GM18868 (cell line): ENCODE results near the gene METRN.
"Not testable (repeated sequence)": the region's sequence is repeated elsewhere in the genome, so short reads cannot be mapped to it uniquely, and the experiment has no call there.

Experiments
- ATAC-seq: cut with Tn5 transposase; IDR thresholded peaks from one replicate; pipeline ENCODE4 v1.9.1; 2021; ENCODE audit warnings: mild to moderate bottlenecking, moderate library complexity; ENCODE audit not compliant: unreplicated experiment

METRN gene

DNA sequence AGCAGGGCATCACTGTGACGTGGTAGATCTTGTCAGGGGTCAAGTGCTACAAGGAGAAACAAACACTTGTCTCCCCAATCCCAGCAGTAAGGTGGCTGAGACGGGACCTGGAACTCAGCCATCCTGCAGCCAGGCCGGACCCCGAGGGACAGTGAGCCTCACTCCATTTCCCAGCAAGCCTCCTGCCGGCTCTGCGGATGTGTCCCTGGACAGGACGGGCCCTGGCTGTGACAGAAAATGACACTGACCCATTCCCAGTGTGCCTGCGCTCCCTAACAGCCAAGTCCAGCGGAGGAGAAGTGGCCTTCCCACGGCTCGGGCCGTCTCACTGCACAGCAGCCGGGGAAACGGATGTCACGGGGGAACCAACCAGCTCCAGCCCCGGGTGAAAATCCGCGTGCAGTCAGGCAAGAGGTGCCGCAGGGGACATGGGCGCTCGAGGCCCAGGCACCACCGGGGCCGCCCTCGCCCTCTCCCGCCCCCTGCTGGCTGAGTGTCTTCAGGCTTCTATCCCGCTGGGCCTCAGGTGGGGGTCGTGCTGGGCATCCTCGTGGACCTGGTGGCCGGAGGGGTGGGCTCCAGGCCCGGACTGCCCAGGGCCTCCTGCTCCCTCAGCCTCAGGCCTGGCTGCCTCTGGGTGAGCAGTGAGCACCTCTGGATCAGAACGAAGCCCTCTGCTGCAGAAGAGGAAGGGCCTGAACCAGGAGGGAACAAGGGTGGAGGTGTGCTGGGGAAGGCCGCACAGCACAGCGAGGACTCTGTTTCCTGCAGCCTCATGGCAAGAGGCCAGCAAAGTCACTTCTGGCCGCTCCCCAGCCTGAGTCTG lies 18.7 kb downstream of the METRN start:
- no peak for ATAC-seq

- no peak for ATAC-seq
Measured at GRCh38 chr16:734208-734980, 19.5 kb downstream of the METRN start.

DNA sequence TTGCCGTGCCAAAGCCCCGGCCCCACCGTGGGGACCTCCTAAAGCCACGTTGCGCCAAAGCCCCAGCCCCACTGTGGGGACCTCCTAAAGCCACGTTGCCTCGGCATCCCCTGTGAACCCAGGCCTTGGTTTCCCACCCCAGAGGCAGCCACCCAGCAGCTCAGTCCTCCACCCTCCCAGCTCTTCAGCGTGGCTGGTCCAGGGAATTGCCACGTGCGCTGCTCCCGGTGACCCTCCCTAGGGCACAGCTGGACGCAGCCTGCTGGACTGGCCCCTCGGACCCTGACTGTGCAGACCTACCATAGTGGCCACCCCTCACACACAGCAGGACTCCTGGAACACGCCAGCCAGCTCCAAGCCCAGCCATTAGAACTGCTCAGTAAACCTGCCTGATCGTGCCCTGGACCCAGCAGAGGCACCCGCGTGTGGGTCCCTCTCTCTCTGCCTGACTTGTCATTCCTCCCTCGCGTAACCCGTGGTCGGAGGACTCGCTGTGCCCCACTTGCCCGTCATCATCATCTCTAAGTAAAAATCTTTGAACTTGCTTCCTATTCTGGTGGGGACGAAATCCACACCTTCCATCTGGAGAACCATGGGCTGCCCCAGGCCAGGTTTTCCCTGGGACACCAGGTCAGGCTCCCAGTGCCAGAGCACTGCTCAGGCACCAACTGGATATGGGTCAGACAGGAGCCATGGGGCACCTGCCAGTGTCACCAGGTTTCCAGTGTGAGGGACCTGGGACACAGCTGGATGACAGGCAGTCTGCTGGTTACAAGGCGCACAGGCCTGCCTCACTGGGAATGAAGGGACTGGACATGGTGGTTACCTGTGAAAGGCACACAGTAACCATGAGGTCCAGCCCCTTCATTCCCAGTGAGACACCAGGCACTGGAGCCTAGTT lies 20.3 kb downstream of the METRN start:
- no peak for ATAC-seq

- ATAC-seq = no peak
Measured at GRCh38 chr16:735982-736453, 21.1 kb downstream of the METRN start.

GRCh38 chr16:736936-737481 lies 22.1 kb downstream of the METRN start:
- no peak for ATAC-seq

GRCh38 chr16:739560-740458 lies 24.9 kb downstream of the METRN start:
- no peak for ATAC-seq

DNA sequence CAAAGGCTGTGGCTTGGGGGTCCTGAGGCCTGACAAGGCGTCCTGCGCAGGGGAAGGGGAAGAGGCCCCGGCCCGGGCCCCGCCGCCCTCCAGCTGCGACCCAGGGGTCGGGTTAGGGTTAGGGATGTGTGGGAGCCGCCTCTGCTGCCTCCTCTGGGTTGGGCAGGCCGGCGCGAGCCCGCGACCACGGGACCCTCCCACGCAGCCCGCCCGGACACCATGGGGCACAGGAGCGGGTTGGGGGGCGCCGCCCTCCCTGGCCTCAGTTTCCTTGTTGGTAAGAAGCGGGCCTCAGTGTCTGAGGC lies 25.5 kb downstream of the METRN start:
- ATAC-seq = peak; percentile 8

DNA sequence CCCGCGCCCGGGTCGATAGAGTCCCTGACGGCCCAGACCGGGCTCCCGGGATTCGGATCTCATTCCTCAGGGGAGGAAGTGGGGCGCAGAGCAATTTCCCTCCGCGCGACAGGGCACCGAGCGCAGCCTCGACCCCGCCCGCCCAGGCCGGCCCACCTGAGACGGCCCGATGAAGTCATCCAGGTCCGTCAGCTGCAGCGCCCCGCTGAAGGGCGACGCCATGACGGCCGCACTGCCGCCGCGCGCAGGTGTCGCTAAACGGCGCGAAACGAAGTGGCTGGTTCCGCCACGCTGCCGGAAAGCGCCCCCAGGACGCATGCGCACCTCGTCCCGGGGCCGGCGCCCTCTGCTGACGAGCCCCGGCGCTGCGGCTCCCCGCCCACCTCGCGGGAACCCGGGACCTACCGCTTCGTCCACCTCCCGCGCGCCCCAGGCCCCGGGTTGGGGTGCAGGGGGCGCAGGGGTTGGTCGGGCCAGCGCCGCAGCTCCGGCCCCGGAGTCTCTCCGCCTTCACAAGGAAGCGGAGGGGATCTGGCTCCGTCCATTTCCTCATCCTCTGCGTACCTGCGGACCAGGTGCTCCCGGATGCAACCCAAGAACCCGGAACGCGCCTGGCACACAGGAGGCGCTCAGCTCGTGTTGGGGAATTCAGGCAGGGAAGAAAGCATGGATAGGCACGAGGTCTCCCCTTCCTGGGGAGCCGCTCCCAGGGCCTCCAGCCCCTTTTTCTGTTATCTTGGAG lies 26.0 kb downstream of the METRN start, which contains the start of gene CIAO3:
Gene CIAO3 (minus strand): TSS at position 234 of the 742 bp plus-strand sequence. CDS start 12 bp downstream, at position 222.
- ATAC-seq = peak; percentile 76

GRCh38 chr16:741986-742629 lies 27.2 kb downstream of the METRN start:
- no peak for ATAC-seq

- not testable (repeated sequence) for ATAC-seq
Measured at GRCh38 chr16:742894-743293, 28.0 kb downstream of the METRN start.

DNA sequence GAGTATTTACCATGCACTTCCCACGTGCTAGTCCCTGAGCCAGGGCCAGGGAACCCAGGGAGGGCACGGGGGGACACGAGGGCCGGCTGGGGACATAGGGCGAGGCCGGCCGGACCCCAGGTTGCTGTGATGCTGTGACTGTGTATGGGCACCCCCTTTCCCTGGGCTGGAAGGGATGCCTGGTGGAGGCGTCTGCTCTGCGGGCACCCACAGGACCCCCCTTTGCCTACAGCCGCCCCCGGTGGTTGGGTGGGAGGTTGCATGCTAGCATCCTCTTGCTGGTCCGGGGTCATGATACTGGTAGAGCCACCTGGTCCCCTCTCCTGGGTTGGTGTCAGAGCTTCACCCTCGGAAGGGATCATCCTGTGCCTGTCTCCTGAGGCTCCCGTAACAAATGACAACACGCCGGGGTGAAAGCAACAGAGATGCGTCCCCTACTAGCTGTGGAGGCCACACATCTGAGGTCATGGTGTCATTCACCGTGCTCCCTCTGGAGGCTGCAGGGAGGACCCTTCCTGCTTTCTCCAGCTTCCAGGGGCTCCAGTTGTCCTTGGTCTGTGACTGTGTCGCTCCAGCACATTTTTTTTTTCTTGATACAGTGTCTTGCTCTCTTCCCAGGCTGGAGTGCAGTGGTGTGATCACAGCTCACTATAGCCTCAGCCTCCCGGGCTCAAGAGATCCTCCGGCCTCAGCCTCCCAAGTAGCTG lies 29.0 kb downstream of the METRN start:
- ATAC-seq = no peak

- ATAC-seq = no peak
Measured at GRCh38 chr16:745739-746138, 30.8 kb downstream of the METRN start.

DNA sequence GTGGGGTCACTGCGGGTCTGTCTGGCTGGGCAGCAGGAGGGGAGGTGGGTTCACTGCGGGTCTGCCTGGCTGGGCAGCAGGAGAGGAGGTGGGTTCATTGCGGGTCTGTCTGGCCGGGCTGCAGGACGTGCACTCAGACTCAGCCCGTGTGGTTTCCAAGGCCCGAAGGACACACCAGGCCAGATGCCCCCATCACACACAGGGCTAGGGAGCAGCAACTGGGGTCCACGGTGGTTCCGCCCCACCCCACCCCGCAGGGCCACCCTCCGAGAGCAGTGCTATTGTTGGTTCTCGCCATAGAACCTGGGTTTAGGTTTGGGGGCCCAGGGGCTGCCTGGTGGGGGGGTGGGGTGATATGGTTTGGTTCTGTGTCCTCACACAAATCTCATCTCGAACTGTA lies 31.7 kb downstream of the METRN start:
- ATAC-seq = no peak

- ATAC-seq = no peak
Measured at GRCh38 chr16:747978-748746, 33.2 kb downstream of the METRN start.

- ATAC-seq = no peak
Measured at GRCh38 chr16:749010-749409, 34.1 kb downstream of the METRN start.

DNA sequence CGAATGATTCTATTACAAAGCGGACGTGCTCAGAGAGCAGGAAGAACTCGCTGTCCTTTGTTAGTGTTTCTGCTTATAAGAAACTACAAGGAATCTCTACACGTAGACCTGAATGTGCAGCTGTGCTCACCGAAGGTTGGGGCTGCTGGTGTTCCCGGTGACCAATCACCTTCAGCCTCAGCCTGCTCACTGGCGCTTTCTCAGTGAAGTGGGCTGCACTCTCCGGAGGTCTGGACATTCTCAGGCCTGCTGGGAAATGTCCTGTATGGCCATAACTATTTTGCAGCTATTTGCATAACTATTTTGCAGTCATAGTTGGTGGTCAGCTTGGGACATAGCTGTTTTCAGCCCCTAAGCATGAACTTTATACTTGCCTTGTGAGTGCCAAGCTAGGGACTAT lies 35.6 kb downstream of the METRN start:
- no peak for ATAC-seq
